Subcutaneous adipose tissue (tissue), 4 donors: ENCODE results near the gene GALM. TPM values are rescaled to one million over a fixed set of nuclear protein-coding genes. Genes with fewer than 3 reads are reported as not detected.

Source experiments
- total RNA-seq, 4 donors: library from RNA; depleted of rRNA; stranded (reverse); fragments of >200 nt; gene quantifications; one replicate each; pipeline ENCODE4 v1.1.0, GENCODE V29; 2016
- TF ChIP-seq, protein P1 (sequence below): fragments of 450-650 bp; IDR thresholded peaks from one replicate; pipeline ENCODE4 v1.5.1; 2016; ENCODE audit warnings: low read depth, mild to moderate bottlenecking, control low read depth, antibody characterized with exemption, moderate library complexity

GALM gene
- total RNA-seq, 4 donors from 2014 or later = 8.5 to 62.9 (median 36.3) TPM

DNA sequence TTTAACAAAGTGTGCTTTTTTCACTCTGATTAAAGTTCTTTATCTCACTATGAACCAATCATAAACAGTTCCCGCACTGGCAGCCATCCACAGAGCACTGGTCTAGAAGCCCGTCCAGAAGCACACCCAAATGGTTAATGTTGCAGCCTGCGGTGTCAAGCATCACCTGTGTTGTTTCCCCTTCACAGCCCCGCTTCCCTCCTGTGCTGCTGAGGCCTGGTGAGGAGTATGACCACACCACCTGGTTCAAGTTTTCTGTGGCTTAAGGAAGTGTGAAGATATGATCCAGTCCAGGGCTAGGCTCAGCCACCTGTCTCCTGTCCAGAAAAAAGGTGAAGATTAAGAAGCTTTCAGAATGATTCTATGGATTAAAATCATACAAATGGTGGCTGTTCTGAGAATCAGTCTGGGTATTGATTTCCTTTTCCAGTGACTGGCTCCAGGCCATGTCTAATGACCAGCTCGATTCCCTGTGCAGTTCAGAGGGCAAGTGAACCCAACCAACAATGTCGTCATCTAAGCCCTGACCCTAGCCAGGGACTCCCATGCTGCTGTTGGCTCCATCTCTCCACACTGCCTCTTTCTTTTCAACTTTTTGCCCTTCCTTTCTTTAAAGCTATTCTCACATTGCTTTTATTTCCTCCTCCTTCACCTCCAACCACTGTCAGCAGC, 67.5 kb downstream of the GALM start:
- TF ChIP-seq, protein P1, sequence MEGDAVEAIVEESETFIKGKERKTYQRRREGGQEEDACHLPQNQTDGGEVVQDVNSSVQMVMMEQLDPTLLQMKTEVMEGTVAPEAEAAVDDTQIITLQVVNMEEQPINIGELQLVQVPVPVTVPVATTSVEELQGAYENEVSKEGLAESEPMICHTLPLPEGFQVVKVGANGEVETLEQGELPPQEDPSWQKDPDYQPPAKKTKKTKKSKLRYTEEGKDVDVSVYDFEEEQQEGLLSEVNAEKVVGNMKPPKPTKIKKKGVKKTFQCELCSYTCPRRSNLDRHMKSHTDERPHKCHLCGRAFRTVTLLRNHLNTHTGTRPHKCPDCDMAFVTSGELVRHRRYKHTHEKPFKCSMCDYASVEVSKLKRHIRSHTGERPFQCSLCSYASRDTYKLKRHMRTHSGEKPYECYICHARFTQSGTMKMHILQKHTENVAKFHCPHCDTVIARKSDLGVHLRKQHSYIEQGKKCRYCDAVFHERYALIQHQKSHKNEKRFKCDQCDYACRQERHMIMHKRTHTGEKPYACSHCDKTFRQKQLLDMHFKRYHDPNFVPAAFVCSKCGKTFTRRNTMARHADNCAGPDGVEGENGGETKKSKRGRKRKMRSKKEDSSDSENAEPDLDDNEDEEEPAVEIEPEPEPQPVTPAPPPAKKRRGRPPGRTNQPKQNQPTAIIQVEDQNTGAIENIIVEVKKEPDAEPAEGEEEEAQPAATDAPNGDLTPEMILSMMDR = no peak

DNA sequence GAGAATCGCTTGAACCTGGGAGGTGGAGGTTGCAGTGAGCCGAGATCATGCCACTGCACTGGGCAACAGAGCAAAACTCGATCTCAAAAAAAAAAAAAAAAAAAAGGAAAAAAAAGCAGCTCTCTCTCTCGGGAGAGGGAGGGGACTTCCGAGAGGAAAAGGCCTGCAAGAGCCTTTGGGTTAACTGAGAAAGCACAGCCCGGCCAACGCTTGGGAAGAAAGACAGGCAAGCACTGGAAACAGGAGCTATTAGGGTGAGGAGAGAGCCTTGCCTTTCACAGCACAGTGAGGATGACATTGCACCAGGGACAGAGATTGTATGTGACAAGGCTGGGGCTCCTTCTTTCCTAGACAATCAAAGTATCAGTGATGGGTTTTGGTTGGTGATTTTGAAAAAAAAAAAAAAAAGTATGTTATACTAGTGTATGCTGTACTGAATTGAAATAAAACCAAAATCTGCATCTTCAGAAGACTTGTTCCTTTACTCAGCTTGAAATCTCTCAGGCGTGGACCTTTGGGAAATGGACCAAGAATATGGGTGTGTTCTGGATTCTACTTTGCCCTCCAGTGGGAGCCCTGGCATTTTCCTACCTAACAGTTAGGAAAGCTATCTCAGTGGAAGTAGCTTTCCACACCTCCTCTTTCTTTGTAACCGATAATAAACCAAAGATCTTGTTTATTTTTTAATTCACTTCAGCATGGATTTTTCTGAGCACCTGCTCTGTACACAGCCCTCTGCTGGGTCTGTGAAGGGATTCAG, 68.6 kb downstream of the GALM start:
- TF ChIP-seq, protein P1 = no peak

DNA sequence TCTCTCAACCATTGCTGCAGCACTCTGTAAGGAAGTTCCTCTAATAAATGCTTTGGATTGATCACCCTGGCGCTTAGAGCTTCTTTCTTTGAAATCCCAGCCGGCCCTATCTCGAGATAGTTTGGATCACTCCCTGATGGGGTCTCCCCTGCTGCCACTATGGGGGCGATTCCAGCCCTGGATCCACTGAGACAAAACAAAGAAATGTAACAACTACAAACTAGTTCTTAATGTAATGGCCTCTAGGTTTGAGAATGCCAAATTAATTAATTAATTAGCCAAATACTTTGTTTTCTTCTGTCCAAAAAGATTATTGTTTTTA, 70.0 kb downstream of the GALM start:
- TF ChIP-seq, protein P1 = no peak

DNA sequence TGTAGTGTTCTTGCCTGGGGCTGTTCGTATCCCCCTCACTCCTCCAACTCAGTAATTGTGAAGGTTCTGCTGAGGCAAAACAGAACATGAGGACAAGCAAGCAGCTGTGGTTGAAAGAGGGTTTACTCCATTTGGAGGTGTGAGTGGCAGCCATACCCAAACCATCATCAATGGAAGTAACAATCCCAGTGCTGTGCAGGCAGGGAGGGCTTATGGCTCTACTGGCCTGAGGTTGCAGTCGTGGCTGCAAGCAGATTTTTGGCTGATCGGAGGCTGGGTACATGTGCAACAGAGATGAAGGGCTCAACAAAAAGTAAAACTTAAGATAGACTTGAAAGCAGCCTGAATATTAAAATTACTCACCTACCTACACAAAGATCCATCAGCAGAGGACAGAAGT, 72.0 kb downstream of the GALM start:
- TF ChIP-seq, protein P1 = no peak

DNA sequence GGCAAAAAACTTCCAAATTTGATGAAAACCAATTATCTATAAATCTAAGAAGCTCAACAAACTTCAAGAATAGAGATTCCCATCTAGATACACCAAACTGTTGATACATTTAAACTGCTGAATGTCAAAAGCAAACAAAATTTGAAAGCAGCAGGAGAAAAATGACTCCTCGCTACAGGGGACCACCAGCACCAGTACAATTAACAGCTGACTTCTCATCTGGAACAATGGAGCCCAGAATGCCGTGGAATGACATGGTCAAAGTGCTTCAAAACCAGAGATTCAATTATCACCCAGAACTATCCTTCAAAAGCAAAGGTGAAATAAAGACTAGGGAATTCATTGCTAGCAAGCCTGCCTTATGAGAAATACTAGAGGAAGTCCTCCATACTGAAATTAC, 73.6 kb downstream of the GALM start:
- TF ChIP-seq, protein P1 = no peak

DNA sequence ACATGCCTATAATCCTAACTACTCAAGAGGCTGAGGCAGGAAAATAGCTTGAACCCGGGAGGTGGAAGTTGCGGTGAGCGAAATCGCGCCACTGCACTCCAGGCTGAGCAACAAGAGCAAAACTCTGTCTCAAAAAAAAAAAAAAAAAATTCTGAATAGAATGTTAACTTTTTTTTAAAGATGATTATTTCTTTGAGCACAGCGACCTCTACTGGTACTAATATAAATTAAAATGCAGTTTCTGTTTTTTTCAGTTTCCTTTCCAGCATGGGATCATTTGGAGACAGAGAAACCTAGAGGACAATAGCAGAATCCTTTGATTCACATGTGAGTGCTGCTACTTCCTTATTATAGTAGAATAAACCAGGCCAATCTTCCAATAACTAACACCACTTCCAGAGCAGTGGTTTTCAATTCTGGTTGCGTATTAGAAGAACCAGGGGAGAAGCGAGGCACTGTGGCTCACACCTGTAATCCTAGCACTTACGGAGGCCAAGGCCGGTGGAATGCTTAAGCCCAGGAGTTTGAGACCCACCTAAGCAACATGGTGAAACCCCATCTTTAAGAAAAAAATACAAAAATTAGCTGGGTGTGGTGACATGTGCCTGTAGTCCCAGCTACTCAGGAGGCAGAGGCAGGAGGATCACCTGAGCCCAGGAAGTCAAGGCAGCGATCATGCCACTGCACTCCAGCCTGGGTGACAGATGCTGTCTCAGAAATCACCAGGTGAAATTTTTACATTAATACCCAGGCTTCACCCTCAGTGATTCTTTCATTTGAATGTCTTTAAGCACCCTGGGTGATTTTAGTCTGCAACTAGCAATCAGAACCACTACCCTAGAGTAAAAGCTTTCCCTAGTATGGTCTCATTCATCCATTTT, 75.2 kb downstream of the GALM start:
- TF ChIP-seq, protein P1 = no peak
